ENCODE data around the gene MZB1. TPM values are rescaled to one million over a fixed set of nuclear protein-coding genes. Genes with fewer than 3 reads are reported as not detected.

The MZB1 gene
- total and polyA plus RNA-seq, 2 of the 13 experiments (the other 11 are each of a cell fraction or from before 2014, with no cell fraction given), result 0.31 to 0.40 TPM

DNA sequence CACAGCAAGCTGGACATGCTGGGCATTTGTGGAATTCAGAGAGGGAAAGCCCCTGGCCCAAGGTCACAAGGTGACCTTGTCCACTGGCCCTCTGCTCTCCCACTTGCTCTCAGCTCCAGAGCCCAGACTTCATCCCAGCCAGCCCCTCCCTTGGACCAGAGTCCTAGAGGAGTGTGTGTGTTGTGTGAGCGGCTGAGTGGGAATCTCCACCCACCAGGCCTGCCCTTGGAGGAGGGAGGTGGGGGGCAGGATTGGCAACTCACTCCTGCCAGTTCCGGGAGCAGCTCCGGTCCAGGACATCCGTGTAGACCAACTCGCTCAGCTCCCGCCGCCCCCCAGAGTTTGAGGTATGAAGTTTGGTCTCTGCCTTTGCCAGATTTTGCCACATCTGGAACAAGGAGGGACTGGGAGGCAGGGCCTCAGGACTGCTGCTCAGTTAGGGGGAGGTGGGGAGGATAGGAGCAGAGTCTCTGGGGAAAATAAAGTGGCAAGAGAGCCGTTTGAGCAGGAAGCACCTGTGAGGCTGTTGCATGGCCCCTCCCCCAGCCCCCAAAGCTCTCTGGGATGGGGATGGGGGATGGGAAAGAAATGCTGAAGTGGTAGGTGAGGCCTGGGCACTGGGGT, 1.4 kb downstream of the MZB1 start (continued):
- TF ChIP-seq ZHX1 (CRISPR knock-in tag; IDR thresholded peaks at IDR 0.05; ENCODE audit: low read depth) (peak; percentile 40; the same call in 1 of the 2 replicates), MXD4 (CRISPR knock-in tag; IDR thresholded peaks at IDR 0.05) (no peak), ZNF33B (CRISPR knock-in tag; IDR thresholded peaks at IDR 0.05) (no peak), REXO4 (CRISPR knock-in tag; IDR thresholded peaks at IDR 0.05; ENCODE audit: borderline replicate concordance) (no peak), KDM5A (IDR thresholded peaks at IDR 0.05; ENCODE audit: borderline replicate concordance, low read length) (no peak), ZNF660 (CRISPR knock-in tag; IDR thresholded peaks at IDR 0.05; ENCODE audit: borderline replicate concordance, low read depth) (no peak), EED (CRISPR knock-in tag; IDR thresholded peaks at IDR 0.05) (no peak), CAMTA2 (CRISPR knock-in tag; IDR thresholded peaks at IDR 0.05; ENCODE audit: borderline replicate concordance) (no peak), TOPORS (CRISPR knock-in tag; IDR thresholded peaks at IDR 0.05) (no peak), HNF4G (IDR thresholded peaks at IDR 0.05; ENCODE audit: borderline replicate concordance, low read depth, low read length) (peak; percentile 48; the same call in 1 of the 2 replicates), HNF4G (CRISPR knock-in tag; IDR thresholded peaks at IDR 0.05; ENCODE audit: borderline replicate concordance, low read depth) (peak; percentile 76; the same call in 1 of the 2 replicates), GFI1 (CRISPR knock-in tag; IDR thresholded peaks at IDR 0.05; ENCODE audit: borderline replicate concordance) (peak; percentile 55; the same call in 1 of the 2 replicates), HES4 (CRISPR knock-in tag; IDR thresholded peaks at IDR 0.05; ENCODE audit: borderline replicate concordance) (no peak), ZNF20 (CRISPR knock-in tag; IDR thresholded peaks at IDR 0.05) (no peak), FOXK1 (CRISPR knock-in tag; IDR thresholded peaks at IDR 0.05; ENCODE audit: borderline replicate concordance, low read depth) (no peak), ZNF430 (CRISPR knock-in tag; IDR thresholded peaks at IDR 0.05) (no peak), HBP1 (CRISPR knock-in tag; IDR thresholded peaks at IDR 0.05; ENCODE audit: low read depth) (no peak)
- TF ChIP-seq, protein P1, sequence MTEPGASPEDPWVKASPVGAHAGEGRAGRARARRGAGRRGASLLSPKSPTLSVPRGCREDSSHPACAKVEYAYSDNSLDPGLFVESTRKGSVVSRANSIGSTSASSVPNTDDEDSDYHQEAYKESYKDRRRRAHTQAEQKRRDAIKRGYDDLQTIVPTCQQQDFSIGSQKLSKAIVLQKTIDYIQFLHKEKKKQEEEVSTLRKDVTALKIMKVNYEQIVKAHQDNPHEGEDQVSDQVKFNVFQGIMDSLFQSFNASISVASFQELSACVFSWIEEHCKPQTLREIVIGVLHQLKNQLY (CRISPR knock-in tag; IDR thresholded peaks at IDR 0.05), result no peak
- TF ChIP-seq, protein P2, sequence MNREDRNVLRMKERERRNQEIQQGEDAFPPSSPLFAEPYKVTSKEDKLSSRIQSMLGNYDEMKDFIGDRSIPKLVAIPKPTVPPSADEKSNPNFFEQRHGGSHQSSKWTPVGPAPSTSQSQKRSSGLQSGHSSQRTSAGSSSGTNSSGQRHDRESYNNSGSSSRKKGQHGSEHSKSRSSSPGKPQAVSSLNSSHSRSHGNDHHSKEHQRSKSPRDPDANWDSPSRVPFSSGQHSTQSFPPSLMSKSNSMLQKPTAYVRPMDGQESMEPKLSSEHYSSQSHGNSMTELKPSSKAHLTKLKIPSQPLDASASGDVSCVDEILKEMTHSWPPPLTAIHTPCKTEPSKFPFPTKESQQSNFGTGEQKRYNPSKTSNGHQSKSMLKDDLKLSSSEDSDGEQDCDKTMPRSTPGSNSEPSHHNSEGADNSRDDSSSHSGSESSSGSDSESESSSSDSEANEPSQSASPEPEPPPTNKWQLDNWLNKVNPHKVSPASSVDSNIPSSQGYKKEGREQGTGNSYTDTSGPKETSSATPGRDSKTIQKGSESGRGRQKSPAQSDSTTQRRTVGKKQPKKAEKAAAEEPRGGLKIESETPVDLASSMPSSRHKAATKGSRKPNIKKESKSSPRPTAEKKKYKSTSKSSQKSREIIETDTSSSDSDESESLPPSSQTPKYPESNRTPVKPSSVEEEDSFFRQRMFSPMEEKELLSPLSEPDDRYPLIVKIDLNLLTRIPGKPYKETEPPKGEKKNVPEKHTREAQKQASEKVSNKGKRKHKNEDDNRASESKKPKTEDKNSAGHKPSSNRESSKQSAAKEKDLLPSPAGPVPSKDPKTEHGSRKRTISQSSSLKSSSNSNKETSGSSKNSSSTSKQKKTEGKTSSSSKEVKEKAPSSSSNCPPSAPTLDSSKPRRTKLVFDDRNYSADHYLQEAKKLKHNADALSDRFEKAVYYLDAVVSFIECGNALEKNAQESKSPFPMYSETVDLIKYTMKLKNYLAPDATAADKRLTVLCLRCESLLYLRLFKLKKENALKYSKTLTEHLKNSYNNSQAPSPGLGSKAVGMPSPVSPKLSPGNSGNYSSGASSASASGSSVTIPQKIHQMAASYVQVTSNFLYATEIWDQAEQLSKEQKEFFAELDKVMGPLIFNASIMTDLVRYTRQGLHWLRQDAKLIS (CRISPR knock-in tag; IDR thresholded peaks at IDR 0.05), result no peak
